ENCODE data around the gene EPB41L4A.

GRCh38 chr5:112372543-112372942 lies 46.5 kb downstream of the EPB41L4A start:
- no peak for TF ChIP-seq GATA2 (IDR thresholded peaks at IDR 0.05; ENCODE audit: insufficient read depth, insufficient read length, low read depth, low read length)
- no peak for TF ChIP-seq CTCF (IDR thresholded peaks at IDR 0.05; ENCODE audit: extremely low read depth in 1 of 2, insufficient read depth in 1 of 2, low read depth in 1 of 2, low read length in 2 of 2)
- TF ChIP-seq POLR2A (IDR thresholded peaks at IDR 0.05; ENCODE audit: low read depth, low read length): no peak
- no peak for TF ChIP-seq MAX (IDR thresholded peaks at IDR 0.05; ENCODE audit: insufficient read depth, insufficient read length)
- TF ChIP-seq EZH2 (IDR thresholded peaks at IDR 0.05; ENCODE audit: borderline replicate concordance, low read depth, low read length, severe bottlenecking): no peak
- no peak for TF ChIP-seq POLR2AphosphoS5 (IDR thresholded peaks at IDR 0.05; ENCODE audit: insufficient read depth, low read depth, low read length)
- TF ChIP-seq JUN (IDR thresholded peaks at IDR 0.05; ENCODE audit: borderline replicate concordance, insufficient read depth, insufficient read length, low read depth): no peak
- TF ChIP-seq MYC (IDR thresholded peaks at IDR 0.05; ENCODE audit: low read depth, low read length): no peak
- TF ChIP-seq FOS (IDR thresholded peaks at IDR 0.05; ENCODE audit: borderline replicate concordance, insufficient read depth, low read length): no peak
